SK-N-SH (cell line): ENCODE measurements around the gene GULP1. TPM values are rescaled to one million over a fixed set of nuclear protein-coding genes. Genes with fewer than 3 reads are reported as not detected.

Source experiments
- CTCF ChIA-PET: fragments of 300-600, 350-600 bp; formaldehyde crosslinking; extraction: SDS; loops from one replicate; lab custom pipeline; 2021; lab: Yijun Ruan, JAX
- POLR2A ChIA-PET: fragments of 350-600 bp; sonication (Branson Sonifier 250); formaldehyde crosslinking; extraction: SDS; loops from one replicate; lab custom pipeline; 2020; ENCODE audit warnings: antibody characterized with exemption, inconsistent platforms; lab: Yijun Ruan, JAX
- DNase-seq: peaks from one replicate; pipeline ENCODE4 v3.0.0; 2012
- H2AFZ ChIP-seq: fragments of 200-600 bp; sonication (generic); 2 replicates; pipeline ENCODE4 v1.8.1; 2016; ENCODE audit warnings: antibody characterized with exemption, mild to moderate bottlenecking, low read depth
- H3F3A ChIP-seq: fragments of 200-600 bp; sonication (generic); replicated peaks from 2 replicates; pipeline ENCODE3; 2016; ENCODE audit warnings: antibody characterized with exemption, mild to moderate bottlenecking; ENCODE audit not compliant: insufficient read depth
- H3K27ac ChIP-seq, 2 experiments: fragments of 200-500 bp in 1 of 2; fragments of 200-600 bp in 1 of 2; sonication (Bioruptor generic) in 1 of 2; sonication (generic), shearing (Covaris generic) in 1 of 2; 2 replicates each; pipeline versions ENCODE4 v1.5.1 to v1.6.1; 2014 to 2016; ENCODE audit warnings: low read depth in 2 of 2, inconsistent platforms in 1 of 2, low read length in 1 of 2, mild to moderate bottlenecking in 1 of 2, mixed read lengths in 1 of 2
- H3K27me3 ChIP-seq: fragments of 200-600 bp; sonication (generic), shearing (Covaris generic); 2 replicates; pipeline ENCODE4 v1.6.1; 2016; ENCODE audit warnings: mixed run types; ENCODE audit not compliant: insufficient read depth
- H3K36me3 ChIP-seq, 2 experiments: fragments of 200-500 bp in 1 of 2; fragments of 200-600 bp in 1 of 2; sonication (Bioruptor generic) in 1 of 2; sonication (generic) in 1 of 2; replicated peaks in 1 of 2; 2 replicates each; pipeline versions ENCODE3 to v1.5.1; 2014 to 2016; ENCODE audit warnings: low read length in 1 of 2, mild to moderate bottlenecking in 1 of 2; ENCODE audit not compliant: insufficient read depth in 2 of 2, control insufficient read depth in 1 of 2
- H3K4me1 ChIP-seq, 2 experiments: fragments of 200-500 bp in 1 of 2; fragments of 200-600 bp in 1 of 2; sonication (Bioruptor generic) in 1 of 2; sonication (generic), shearing (Covaris generic) in 1 of 2; 2 replicates each; pipeline versions ENCODE4 v1.5.1 to v1.6.1; 2014 to 2016; ENCODE audit warnings: low read depth in 1 of 2, low read length in 1 of 2, mixed run types in 1 of 2; ENCODE audit not compliant: insufficient read depth in 2 of 2, control insufficient read depth in 1 of 2
- H3K4me2 ChIP-seq: fragments of 200-600 bp; sonication (generic), shearing (Covaris generic); 2 replicates; pipeline ENCODE4 v1.6.1; 2017; ENCODE audit warnings: mixed run types
- H3K4me3 ChIP-seq, 2 experiments: fragments of 200-500 bp in 1 of 2; fragments of 200-600 bp in 1 of 2; sonication (Bioruptor generic) in 1 of 2; sonication (generic), shearing (Covaris generic) in 1 of 2; 2 replicates each; pipeline versions ENCODE4 v1.5.1 to v1.8.1; 2014 to 2016; ENCODE audit warnings: low read depth in 2 of 2, inconsistent platforms in 1 of 2, low read length in 1 of 2, mild to moderate bottlenecking in 1 of 2, mixed read lengths in 1 of 2, moderate library complexity in 1 of 2
- H3K79me2 ChIP-seq: fragments of 200-600 bp; sonication (generic); 2 replicates; pipeline ENCODE4 v1.8.1; 2017; ENCODE audit warnings: mild to moderate bottlenecking; ENCODE audit not compliant: insufficient read depth
- H3K9ac ChIP-seq: fragments of 200-600 bp; sonication (generic); 2 replicates; pipeline ENCODE4 v1.6.1; 2017; ENCODE audit warnings: mixed run types
- H3K9me2 ChIP-seq: fragments of 200-600 bp; sonication (generic); 2 replicates; pipeline ENCODE4 v1.6.1; 2017; ENCODE audit warnings: mixed run types
- H3K9me3 ChIP-seq: fragments of 200-600 bp; sonication (generic); 2 replicates; pipeline ENCODE4 v1.6.1; 2017; ENCODE audit warnings: mixed run types, mild to moderate bottlenecking, moderate library complexity
- H4K20me1 ChIP-seq: fragments of 200-600 bp; sonication (generic); 2 replicates; pipeline ENCODE4 v1.6.1; 2017; ENCODE audit warnings: mild to moderate bottlenecking, mixed run types; ENCODE audit not compliant: insufficient read depth
- CHD2 ChIP-seq: fragments of 150-350 bp; IDR thresholded peaks from 2 replicates; pipeline ENCODE4 v1.6.1; 2018; ENCODE audit warnings: low read length; ENCODE audit not compliant: partially characterized antibody
- ELF1 ChIP-seq: IDR thresholded peaks from 2 replicates; pipeline ENCODE4 v1.4.0; 2012
- EP300 ChIP-seq, 2 experiments: IDR thresholded peaks; 2 replicates each; pipeline versions ENCODE4 v1.4.0 to v1.6.1; 2012; ENCODE audit warnings: borderline replicate concordance in 1 of 2, low read depth in 1 of 2, low read length in 1 of 2
- FOSL2 ChIP-seq: IDR thresholded peaks from 2 replicates; pipeline ENCODE4 v1.4.0; 2012; ENCODE audit warnings: low read depth, mild to moderate bottlenecking, moderate library complexity, borderline replicate concordance
- FOXJ3 ChIP-seq: sonication (generic); formaldehyde crosslinking; IDR thresholded peaks from 2 replicates; pipeline ENCODE4 v1.5.1; 2020; ENCODE audit warnings: mild to moderate bottlenecking, missing genetic modification reagents
- GABPA ChIP-seq: IDR thresholded peaks from 2 replicates; pipeline ENCODE4 v1.4.0; 2012; ENCODE audit warnings: low read depth, mild to moderate bottlenecking
- IRF3 ChIP-seq: fragments of 150-350 bp; IDR thresholded peaks from 2 replicates; pipeline ENCODE4 v1.6.1; 2016; ENCODE audit warnings: mild to moderate bottlenecking, low read depth, low read length
- JUND ChIP-seq: IDR thresholded peaks from 2 replicates; pipeline ENCODE4 v1.4.0; 2012
- MXI1 ChIP-seq: IDR thresholded peaks from 2 replicates; pipeline ENCODE4 v1.6.1; 2012; ENCODE audit warnings: mild to moderate bottlenecking, low read depth, low read length, improper control_type of control experiment
- NRF1 ChIP-seq: IDR thresholded peaks from 2 replicates; pipeline ENCODE4 v1.6.1; 2012; ENCODE audit warnings: low read depth, mild to moderate bottlenecking, low read length
- PBX3 ChIP-seq: IDR thresholded peaks from 2 replicates; pipeline ENCODE4; 2012
- RCOR1 ChIP-seq: fragments of 150-350 bp; IDR thresholded peaks from 2 replicates; pipeline ENCODE4 v1.6.1; 2017; ENCODE audit warnings: antibody characterized with exemption, low read length
- RFX5 ChIP-seq: IDR thresholded peaks from 2 replicates; pipeline ENCODE4 v1.6.1; 2012; ENCODE audit warnings: mild to moderate bottlenecking, improper control_type of control experiment, low read length
- RXRA ChIP-seq: IDR thresholded peaks from 2 replicates; pipeline ENCODE4 v1.4.0; 2012; ENCODE audit warnings: low read depth, mild to moderate bottlenecking, borderline replicate concordance
- SMC3 ChIP-seq: IDR thresholded peaks from 2 replicates; pipeline ENCODE4 v1.6.1; 2012; ENCODE audit warnings: low read depth, low read length, improper control_type of control experiment
- TCF12 ChIP-seq: IDR thresholded peaks from 2 replicates; pipeline ENCODE4 v1.4.0; 2012
- TEAD4 ChIP-seq: IDR thresholded peaks from 2 replicates; pipeline ENCODE4 v1.4.0; 2012; ENCODE audit warnings: mild to moderate bottlenecking, borderline replicate concordance; ENCODE audit not compliant: insufficient read depth
- USF1 ChIP-seq: IDR thresholded peaks from 2 replicates; pipeline ENCODE4 v1.4.0; 2012; ENCODE audit warnings: low read depth, borderline replicate concordance
- ZBTB33 ChIP-seq: IDR thresholded peaks from 2 replicates; pipeline ENCODE4 v1.4.0; 2012; ENCODE audit warnings: low read depth, borderline replicate concordance
- WGBS: methylation state at CpG from one replicate; pipeline ENCODE4 v1.1.6; 2017; ENCODE audit warnings: low lambda C conversion rate; 5-methylcytosine and 5-hydroxymethylcytosine counted together
- polyA plus RNA-seq, 3 experiments: library from polyadenylated mRNA; depleted of rRNA; stranded (reverse); fragments of >200 nt; gene quantifications; 2 replicates each; pipeline ENCODE4 v1.2.3, GENCODE V29; 2012
- TF ChIP-seq, protein P1 (sequence below): IDR thresholded peaks from 2 replicates; pipeline ENCODE4 v1.6.1; 2012; ENCODE audit warnings: mild to moderate bottlenecking, low read depth, low read length, moderate library complexity
- TF ChIP-seq, protein P2 (sequence below): IDR thresholded peaks from 2 replicates; pipeline ENCODE4 v1.4.0; 2012; ENCODE audit warnings: low read depth

Gene GULP1
- polyA plus RNA-seq, 1 of the 3 experiments (the other 2 are of a cell fraction), result 33.8 TPM

GRCh38 chr2:188244383-188244782, 47.3 kb upstream of the GULP1 start:
- Histone ChIP-seq H3K9me2 (no peaks in the 10 kb centered on the region), H4K20me1 (no peaks in the 10 kb centered on the region), H3K4me2 (no peak overlapping the region), H3K4me1 (peaks cover 0 to 4% of the 10 kb centered on the region in 2 experiments; a peak in 1 of 4 replicates), H3K4me3 (no peak overlapping the region), H3F3A (no peaks in the 10 kb centered on the region), H2AFZ (no peak overlapping the region), H3K79me2 (no peaks in the 10 kb centered on the region), H3K9me3 (no peaks in the 10 kb centered on the region), H3K36me3 (no peaks in the 10 kb centered on the region), H3K27me3 (no peaks in the 10 kb centered on the region), H3K9ac (no peak overlapping the region), H3K27ac (no peak overlapping the region; a peak in 1 of 4 replicates)
- WGBS, result 95% methylated on average over 3 of the region's 3 CpGs
- ChIA-PET CTCF (no interaction called here), POLR2A (no interaction called here)
- DNase-seq, result no peak
- no peak for TF ChIP-seq GABPA
- TF ChIP-seq TCF12, result no peak
- TF ChIP-seq MXI1, result no peak
- no peak for TF ChIP-seq TEAD4
- TF ChIP-seq, protein P1, sequence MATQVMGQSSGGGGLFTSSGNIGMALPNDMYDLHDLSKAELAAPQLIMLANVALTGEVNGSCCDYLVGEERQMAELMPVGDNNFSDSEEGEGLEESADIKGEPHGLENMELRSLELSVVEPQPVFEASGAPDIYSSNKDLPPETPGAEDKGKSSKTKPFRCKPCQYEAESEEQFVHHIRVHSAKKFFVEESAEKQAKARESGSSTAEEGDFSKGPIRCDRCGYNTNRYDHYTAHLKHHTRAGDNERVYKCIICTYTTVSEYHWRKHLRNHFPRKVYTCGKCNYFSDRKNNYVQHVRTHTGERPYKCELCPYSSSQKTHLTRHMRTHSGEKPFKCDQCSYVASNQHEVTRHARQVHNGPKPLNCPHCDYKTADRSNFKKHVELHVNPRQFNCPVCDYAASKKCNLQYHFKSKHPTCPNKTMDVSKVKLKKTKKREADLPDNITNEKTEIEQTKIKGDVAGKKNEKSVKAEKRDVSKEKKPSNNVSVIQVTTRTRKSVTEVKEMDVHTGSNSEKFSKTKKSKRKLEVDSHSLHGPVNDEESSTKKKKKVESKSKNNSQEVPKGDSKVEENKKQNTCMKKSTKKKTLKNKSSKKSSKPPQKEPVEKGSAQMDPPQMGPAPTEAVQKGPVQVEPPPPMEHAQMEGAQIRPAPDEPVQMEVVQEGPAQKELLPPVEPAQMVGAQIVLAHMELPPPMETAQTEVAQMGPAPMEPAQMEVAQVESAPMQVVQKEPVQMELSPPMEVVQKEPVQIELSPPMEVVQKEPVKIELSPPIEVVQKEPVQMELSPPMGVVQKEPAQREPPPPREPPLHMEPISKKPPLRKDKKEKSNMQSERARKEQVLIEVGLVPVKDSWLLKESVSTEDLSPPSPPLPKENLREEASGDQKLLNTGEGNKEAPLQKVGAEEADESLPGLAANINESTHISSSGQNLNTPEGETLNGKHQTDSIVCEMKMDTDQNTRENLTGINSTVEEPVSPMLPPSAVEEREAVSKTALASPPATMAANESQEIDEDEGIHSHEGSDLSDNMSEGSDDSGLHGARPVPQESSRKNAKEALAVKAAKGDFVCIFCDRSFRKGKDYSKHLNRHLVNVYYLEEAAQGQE, result no peak
- no peak for TF ChIP-seq FOXJ3 (CRISPR knock-in tag)
- TF ChIP-seq, protein P2, sequence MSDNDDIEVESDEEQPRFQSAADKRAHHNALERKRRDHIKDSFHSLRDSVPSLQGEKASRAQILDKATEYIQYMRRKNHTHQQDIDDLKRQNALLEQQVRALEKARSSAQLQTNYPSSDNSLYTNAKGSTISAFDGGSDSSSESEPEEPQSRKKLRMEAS, result no peak
- TF ChIP-seq USF1, result no peak
- no peak for TF ChIP-seq CHD2

GRCh38 chr2:188245230-188245629, 46.4 kb upstream of the GULP1 start:
- H3K4me1 ChIP-seq, result peaks cover 0 to 4% of the 10 kb centered on the region in 2 experiments; a peak in 1 of 4 replicates
- no peaks in the 10 kb centered on the region for H3K79me2 ChIP-seq
- H3K36me3 ChIP-seq, result no peaks in the 10 kb centered on the region
- H4K20me1 ChIP-seq, result no peaks in the 10 kb centered on the region
- H3K9me3 ChIP-seq, result no peaks in the 10 kb centered on the region
- no peaks in the 10 kb centered on the region for H3K27me3 ChIP-seq
- ChIA-PET POLR2A (no interaction called here), CTCF (no interaction called here)
- H3K9ac ChIP-seq, result no peak overlapping the region
- 80% methylated on average over 5 of the region's 5 CpGs for WGBS
- H3K4me3 ChIP-seq, result no peak overlapping the region
- H2AFZ ChIP-seq, result no peak overlapping the region
- DNase-seq, result no peak
- H3K9me2 ChIP-seq, result no peaks in the 10 kb centered on the region
- H3K4me2 ChIP-seq, result no peak overlapping the region
- H3F3A ChIP-seq, result no peaks in the 10 kb centered on the region
- no peak overlapping the region for H3K27ac ChIP-seq
- TF ChIP-seq GABPA, result no peak
- TF ChIP-seq RFX5, result no peak
- no peak for TF ChIP-seq ELF1
- no peak for TF ChIP-seq EP300 (IDR thresholded peaks at IDR 0.05; ENCODE audit: borderline replicate concordance in 1 of 2, low read depth in 1 of 2, low read length in 1 of 2)
- TF ChIP-seq JUND, result no peak
- TF ChIP-seq, protein P2, result no peak
- no peak for TF ChIP-seq IRF3
- TF ChIP-seq RXRA, result no peak
- TF ChIP-seq PBX3, result no peak
- TF ChIP-seq RCOR1, result no peak
- no peak for TF ChIP-seq FOSL2
- TF ChIP-seq SMC3, result no peak
- no peak for TF ChIP-seq NRF1
- no peak for TF ChIP-seq ZBTB33
